ENCODE measurements around the gene RAP1GDS1.

Gene RAP1GDS1

GRCh38 chr4:98462487-98462886 is 201.3 kb downstream of the RAP1GDS1 start:
- no peak overlapping the region for H3K4me2 ChIP-seq (ENCODE audit: low read length)
- TF ChIP-seq, protein P1, sequence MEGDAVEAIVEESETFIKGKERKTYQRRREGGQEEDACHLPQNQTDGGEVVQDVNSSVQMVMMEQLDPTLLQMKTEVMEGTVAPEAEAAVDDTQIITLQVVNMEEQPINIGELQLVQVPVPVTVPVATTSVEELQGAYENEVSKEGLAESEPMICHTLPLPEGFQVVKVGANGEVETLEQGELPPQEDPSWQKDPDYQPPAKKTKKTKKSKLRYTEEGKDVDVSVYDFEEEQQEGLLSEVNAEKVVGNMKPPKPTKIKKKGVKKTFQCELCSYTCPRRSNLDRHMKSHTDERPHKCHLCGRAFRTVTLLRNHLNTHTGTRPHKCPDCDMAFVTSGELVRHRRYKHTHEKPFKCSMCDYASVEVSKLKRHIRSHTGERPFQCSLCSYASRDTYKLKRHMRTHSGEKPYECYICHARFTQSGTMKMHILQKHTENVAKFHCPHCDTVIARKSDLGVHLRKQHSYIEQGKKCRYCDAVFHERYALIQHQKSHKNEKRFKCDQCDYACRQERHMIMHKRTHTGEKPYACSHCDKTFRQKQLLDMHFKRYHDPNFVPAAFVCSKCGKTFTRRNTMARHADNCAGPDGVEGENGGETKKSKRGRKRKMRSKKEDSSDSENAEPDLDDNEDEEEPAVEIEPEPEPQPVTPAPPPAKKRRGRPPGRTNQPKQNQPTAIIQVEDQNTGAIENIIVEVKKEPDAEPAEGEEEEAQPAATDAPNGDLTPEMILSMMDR (IDR thresholded peaks at IDR 0.05): no peak
- H3K4me3 ChIP-seq (ENCODE audit: low read depth, low read length): no peak overlapping the region
- peaks cover 3% of the 10 kb centered on the region for H3K4me1 ChIP-seq
- H2AFZ ChIP-seq: no peak overlapping the region
- H3K9ac ChIP-seq: no peak overlapping the region
- H3K79me2 ChIP-seq: no peaks in the 10 kb centered on the region
- H3K36me3 ChIP-seq (ENCODE audit: control insufficient read depth, insufficient read depth, low read length): no peaks in the 10 kb centered on the region
- H3K27me3 ChIP-seq (ENCODE audit: control insufficient read depth, insufficient read depth, low read length): no peaks in the 10 kb centered on the region
- H3K9me3 ChIP-seq (ENCODE audit: control insufficient read depth, low read length): no peaks in the 10 kb centered on the region
- H3K27ac ChIP-seq: no peak overlapping the region

GRCh38 chr4:98466868-98467599 is 205.8 kb downstream of the RAP1GDS1 start:
- no peaks in the 10 kb centered on the region for H3K27me3 ChIP-seq (ENCODE audit: control insufficient read depth, insufficient read depth, low read length)
- H3K4me1 ChIP-seq: peaks cover 3% of the 10 kb centered on the region
- no peaks in the 10 kb centered on the region for H3K36me3 ChIP-seq (ENCODE audit: control insufficient read depth, insufficient read depth, low read length)
- H3K9me3 ChIP-seq (ENCODE audit: control insufficient read depth, low read length): no peaks in the 10 kb centered on the region
- H3K27ac ChIP-seq: no peak overlapping the region
- peak overlapping the region; percentile 62 for H3K4me3 ChIP-seq (ENCODE audit: low read depth, low read length)
- TF ChIP-seq, protein P1 (IDR thresholded peaks at IDR 0.05): no peak
- no peaks in the 10 kb centered on the region for H3K79me2 ChIP-seq
- no peak overlapping the region for H3K9ac ChIP-seq
- peak overlapping the region; percentile 80 for H3K4me2 ChIP-seq (ENCODE audit: low read length)
- H2AFZ ChIP-seq: peak overlapping the region; percentile 78

- H2AFZ ChIP-seq: peak overlapping the region; percentile 78
- H3K9me3 ChIP-seq (ENCODE audit: control insufficient read depth, low read length): no peaks in the 10 kb centered on the region
- H3K4me1 ChIP-seq: peaks cover 3% of the 10 kb centered on the region
- peak overlapping the region; percentile 80 for H3K4me2 ChIP-seq (ENCODE audit: low read length)
- TF ChIP-seq, protein P1 (IDR thresholded peaks at IDR 0.05): peak; percentile 57
- no peaks in the 10 kb centered on the region for H3K36me3 ChIP-seq (ENCODE audit: control insufficient read depth, insufficient read depth, low read length)
- H3K4me3 ChIP-seq (ENCODE audit: low read depth, low read length): peak overlapping the region; percentile 62
- no peak overlapping the region for H3K27ac ChIP-seq
- no peaks in the 10 kb centered on the region for H3K79me2 ChIP-seq
- H3K9ac ChIP-seq: no peak overlapping the region
- H3K27me3 ChIP-seq (ENCODE audit: control insufficient read depth, insufficient read depth, low read length): no peaks in the 10 kb centered on the region
Observed at GRCh38 chr4:98467627-98468072, 206.5 kb downstream of the RAP1GDS1 start.

DNA sequence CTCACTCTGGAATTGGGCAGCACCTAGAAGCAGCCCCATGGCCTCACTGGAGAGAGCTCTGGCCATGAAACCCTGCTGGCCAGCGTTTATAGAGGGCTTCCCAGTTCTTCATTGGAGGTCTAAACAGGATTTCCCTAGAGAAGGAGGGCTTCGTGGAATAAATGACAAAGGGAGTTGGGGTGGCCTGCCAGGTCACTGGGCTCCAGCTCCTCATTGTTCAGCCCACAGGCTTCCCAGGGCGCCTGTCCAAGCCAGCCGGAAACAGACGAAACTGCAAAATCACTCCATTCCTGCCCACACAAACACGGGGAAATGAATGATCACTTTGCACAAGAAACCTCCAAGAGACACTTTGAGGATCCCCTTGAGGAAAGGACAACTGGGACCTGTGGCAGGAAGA is 207.5 kb downstream of the RAP1GDS1 start:
- Histone ChIP-seq H3K27ac (no peak overlapping the region), H3K4me2 (ENCODE audit: low read length) (no peak overlapping the region), H3K36me3 (ENCODE audit: control insufficient read depth, insufficient read depth, low read length) (no peaks in the 10 kb centered on the region), H3K27me3 (ENCODE audit: control insufficient read depth, insufficient read depth, low read length) (no peaks in the 10 kb centered on the region), H3K4me1 (peaks cover 3% of the 10 kb centered on the region), H3K9me3 (ENCODE audit: control insufficient read depth, low read length) (no peaks in the 10 kb centered on the region), H2AFZ (no peak overlapping the region), H3K79me2 (no peaks in the 10 kb centered on the region), H3K4me3 (ENCODE audit: low read depth, low read length) (no peak overlapping the region), H3K9ac (no peak overlapping the region)
- TF ChIP-seq, protein P1 (IDR thresholded peaks at IDR 0.05): no peak

DNA sequence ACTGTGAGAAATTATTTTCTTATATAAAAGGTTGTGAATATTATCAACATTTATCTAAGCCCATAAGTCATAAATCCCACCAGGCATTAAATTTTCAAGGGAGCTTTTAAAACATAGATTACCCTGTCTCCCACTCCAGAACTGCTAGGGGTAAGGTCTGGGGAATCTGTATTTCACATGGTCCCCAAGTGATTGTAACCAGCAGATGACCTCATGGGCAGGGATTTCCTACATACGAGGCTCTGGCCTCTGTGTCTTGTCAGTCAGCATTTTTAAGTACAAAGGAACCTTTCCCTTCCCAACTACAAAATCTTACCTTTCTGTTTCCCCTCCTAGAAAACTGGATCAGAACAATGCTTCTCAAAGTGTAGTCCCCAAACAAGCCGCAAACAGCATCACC is 208.6 kb downstream of the RAP1GDS1 start:
- Histone ChIP-seq H3K4me1 (peaks cover 3% of the 10 kb centered on the region), H3K9me3 (ENCODE audit: control insufficient read depth, low read length) (no peaks in the 10 kb centered on the region), H3K9ac (no peak overlapping the region), H3K79me2 (no peaks in the 10 kb centered on the region), H3K36me3 (ENCODE audit: control insufficient read depth, insufficient read depth, low read length) (no peaks in the 10 kb centered on the region), H2AFZ (no peak overlapping the region), H3K4me3 (ENCODE audit: low read depth, low read length) (no peak overlapping the region), H3K27ac (no peak overlapping the region), H3K4me2 (ENCODE audit: low read length) (no peak overlapping the region), H3K27me3 (ENCODE audit: control insufficient read depth, insufficient read depth, low read length) (no peaks in the 10 kb centered on the region)
- TF ChIP-seq, protein P1 (IDR thresholded peaks at IDR 0.05): no peak
